Spleen (tissue), 11 donors: ENCODE results near the gene COL4A1. TPM values are rescaled to one million over a fixed set of nuclear protein-coding genes. Genes with fewer than 3 reads are reported as not detected.

Experiments
- DNase-seq: peaks from one replicate; pipeline ENCODE4 v3.0.0-alpha.2; 2020
- H3K27ac ChIP-seq, 8 donors: fragments of 200-600 bp; sonication (generic) in 7 of 8; 1 replicate in 4 of 8; 2 replicates in 4 of 8; pipeline versions ENCODE4 v1.5.0 to v1.8.0; 2016 to 2021; ENCODE audit warnings: inconsistent platforms in 4 of 8, mild to moderate bottlenecking in 4 of 8, moderate library complexity in 1 of 8
- H3K27me3 ChIP-seq, 7 donors: fragments of 200-600 bp; sonication (generic) in 6 of 7; replicated peaks in 1 of 7; 1 replicate in 4 of 7; 2 replicates in 3 of 7; pipeline versions ENCODE4 v1.5.0 to v1.8.0; 2016 to 2021; ENCODE audit warnings: inconsistent platforms in 3 of 7, mild to moderate bottlenecking in 1 of 7
- H3K36me3 ChIP-seq, 6 donors: fragments of 200-600 bp; sonication (generic) in 5 of 6; 1 replicate in 4 of 6; 2 replicates in 2 of 6; pipeline versions ENCODE4 v1.5.0 to v1.8.0; 2016 to 2021; ENCODE audit warnings: inconsistent platforms in 2 of 6
- H3K4me1 ChIP-seq, 6 donors: fragments of 200-600 bp; sonication (generic) in 5 of 6; 1 replicate in 3 of 6; 2 replicates in 3 of 6; pipeline versions ENCODE4 v1.5.0 to v1.8.0; 2016 to 2021; ENCODE audit warnings: inconsistent platforms in 3 of 6
- H3K4me3 ChIP-seq, 8 donors: fragments of 200-600 bp; sonication (generic) in 7 of 8; 1 replicate in 4 of 8; 2 replicates in 4 of 8; pipeline versions ENCODE4 v1.5.0 to v1.8.0; 2016 to 2021; ENCODE audit warnings: inconsistent platforms in 4 of 8, mild to moderate bottlenecking in 4 of 8, moderate library complexity in 2 of 8
- H3K9me3 ChIP-seq, 8 donors: fragments of 200-600 bp; sonication (generic) in 7 of 8; 1 replicate in 4 of 8; 2 replicates in 4 of 8; pipeline versions ENCODE4 v1.5.0 to v1.8.0; 2016 to 2021; ENCODE audit warnings: inconsistent platforms in 4 of 8
- CTCF ChIP-seq, 11 experiments: fragments of 200-600 bp in 7 of 11; fragments of 450-650 bp in 4 of 11; sonication (generic) in 4 of 11; IDR thresholded peaks in 8 of 11; conservative IDR thresholded peaks in 3 of 11; 1 replicate in 7 of 11; 2 replicates in 4 of 11; pipeline versions ENCODE4 v1.4.0 to v1.8.0; 2016 to 2021; ENCODE audit warnings: antibody characterized with exemption in 11 of 11, inconsistent platforms in 4 of 11, mild to moderate bottlenecking in 1 of 11
- POLR2A ChIP-seq, 3 donors: fragments of 450-650 bp; IDR thresholded peaks; one replicate each; pipeline ENCODE4 v1.5.1; 2017; ENCODE audit warnings: antibody characterized with exemption in 3 of 3, mild to moderate bottlenecking in 1 of 3
- POLR2AphosphoS5 ChIP-seq, 3 donors: sonication (generic); formaldehyde crosslinking; IDR thresholded peaks; one replicate each; pipeline ENCODE4 v1.5.1; 2017; ENCODE audit warnings: antibody characterized with exemption in 3 of 3
- WGBS, 5 donors: extraction: QIAGEN DNeasy Blood & Tissue Kit in 3 of 5; methylation state at CpG; one replicate each; pipeline versions ENCODE4 v1.1.5 to v1.1.7; 2013 to 2018; 5-methylcytosine and 5-hydroxymethylcytosine counted together
- intact Hi-C: fragments of 100-400 bp; cut with DNase I; formaldehyde crosslinking; loops from one replicate; pipeline ENCODE4 v1.15.0; 2023; ENCODE audit warnings: low total_unique reads
- polyA plus RNA-seq, 3 donors: library from polyadenylated mRNA; stranded (reverse); fragments of 200-250 nt; gene quantifications; one replicate each; pipeline ENCODE4 v1.2.1, GENCODE V29; 2013
- total RNA-seq, 7 donors: library from RNA; depleted of rRNA in 3 of 7; stranded (reverse); fragments of >200 nt in 3 of 7; fragmentation: NEBNext Ultra II Directional in 4 of 7; extraction: Animal tissue kit (Norgen Biotek cat#: 25700) in 4 of 7; gene quantifications; one replicate each; pipeline versions ENCODE4 v1.1.0 to v1.2.1, GENCODE V29; 2016 to 2021
- donor health status: healthy with polysubstance abuse.
- donor health status: DM: no; HTN: no; CAD: no; lungs with moderate emphysema.
- donor health status: DM: no; HTN: no; CAD: no.
- donor health status: Bipolar disorder and iron deficiency.
- donor health status: healthy.
- donor health status: DM: no; HTN: no; CAD: no.
- donor health status: DM: yes; HTN: yes; CAD: no.

The COL4A1 gene
- total and polyA plus RNA-seq, 10 donors: 37.9 to 959 (median 340) TPM

- Histone ChIP-seq H3K4me3 (no peak overlapping the region), H3K9me3 (no peaks in the 10 kb centered on the region), H3K27me3 (no peaks in the 10 kb centered on the region), H3K36me3 (peaks cover 0 to 100% (median 36%) of the 10 kb centered on the region in 6 donors), H3K4me1 (no peaks in the 10 kb centered on the region), H3K27ac (no peak overlapping the region)
- intact Hi-C loops: no loop called here
- DNase-seq: no peak
- 74 to 94% (median 79%) methylated on average over 8 to 11 of the region's 11 CpGs for WGBS, 5 donors
- TF ChIP-seq CTCF (IDR thresholded peaks at IDR 0.05 in 8 of 11, conservative IDR thresholded peaks at IDR 0.05 in 3 of 11) (no peak), POLR2AphosphoS5 (IDR thresholded peaks at IDR 0.05) (peak in 1 of 3 donors; percentile 64)
Observed at GRCh38 chr13:110182003-110182402, 125.0 kb downstream of the COL4A1 start.

GRCh38 chr13:110179857-110180147 lies 127.2 kb downstream of the COL4A1 start:
- H3K9me3 ChIP-seq: no peaks in the 10 kb centered on the region
- DNase-seq: no peak
- H3K27me3 ChIP-seq: no peaks in the 10 kb centered on the region
- H3K4me3 ChIP-seq: no peak overlapping the region
- no peaks in the 10 kb centered on the region for H3K4me1 ChIP-seq
- no peak overlapping the region for H3K27ac ChIP-seq
- TF ChIP-seq POLR2A (IDR thresholded peaks at IDR 0.05) (no peak), POLR2AphosphoS5 (IDR thresholded peaks at IDR 0.05) (no peak), CTCF (IDR thresholded peaks at IDR 0.05 in 8 of 11, conservative IDR thresholded peaks at IDR 0.05 in 3 of 11) (no peak)
- intact Hi-C loops: no loop called here
- H3K36me3 ChIP-seq: peaks cover 0 to 100% (median 46%) of the 10 kb centered on the region in 6 donors
- WGBS, 5 donors: 79 to 88% (median 83%) methylated on average over 1 of the region's 1 CpG

GRCh38 chr13:110179116-110179856 lies 127.7 kb downstream of the COL4A1 start:
- peaks cover 0 to 100% (median 48%) of the 10 kb centered on the region in 6 donors for H3K36me3 ChIP-seq
- no peaks in the 10 kb centered on the region for H3K4me1 ChIP-seq
- intact Hi-C loops: no loop called here
- H3K27ac ChIP-seq: no peak overlapping the region
- no peak for DNase-seq
- TF ChIP-seq POLR2AphosphoS5 (IDR thresholded peaks at IDR 0.05): no peak
- H3K4me3 ChIP-seq: no peak overlapping the region
- 82 to 89% (median 87%) methylated on average over 15 to 16 of the region's 16 CpGs for WGBS, 5 donors
- H3K27me3 ChIP-seq: no peaks in the 10 kb centered on the region
- peaks cover 0 to 2% (median under 1%) of the 10 kb centered on the region in 8 donors for H3K9me3 ChIP-seq

- intact Hi-C loops: no loop called here
- no peak for DNase-seq
Observed at GRCh38 chr13:110177790-110178189, 129.2 kb downstream of the COL4A1 start.

More at GRCh38 chr13:110177790-110178189, 129.2 kb downstream of the COL4A1 start:
- Histone ChIP-seq H3K27me3 (no peaks in the 10 kb centered on the region), H3K27ac (no peak overlapping the region), H3K36me3 (peaks cover 0 to 100% (median 49%) of the 10 kb centered on the region in 6 donors), H3K4me3 (no peak overlapping the region), H3K9me3 (peaks cover 0 to 17% (median 15%) of the 10 kb centered on the region in 8 donors), H3K4me1 (no peaks in the 10 kb centered on the region)
- TF ChIP-seq POLR2A (IDR thresholded peaks at IDR 0.05) (no peak), POLR2AphosphoS5 (IDR thresholded peaks at IDR 0.05) (no peak), CTCF (IDR thresholded peaks at IDR 0.05 in 8 of 11, conservative IDR thresholded peaks at IDR 0.05 in 3 of 11) (no peak)
- 87 to 94% (median 89%) methylated on average over 8 of the region's 8 CpGs for WGBS, 5 donors
